Spleen (tissue), 7 donors: Measurements from ENCODE around the gene ZNF141.

Experiments used
- POLR2A ChIP-seq, 3 donors: fragments of 450-650 bp; IDR thresholded peaks; one replicate each; pipeline ENCODE4 v1.5.1; 2017; ENCODE audit warnings: antibody characterized with exemption in 3 of 3, mild to moderate bottlenecking in 1 of 3
- POLR2AphosphoS5 ChIP-seq, 3 donors: sonication (generic); formaldehyde crosslinking; IDR thresholded peaks; one replicate each; pipeline ENCODE4 v1.5.1; 2017; ENCODE audit warnings: antibody characterized with exemption in 3 of 3
- TF ChIP-seq, protein P1 (sequence below), 11 experiments: fragments of 200-600 bp in 7 of 11; fragments of 450-650 bp in 4 of 11; sonication (generic) in 4 of 11; IDR thresholded peaks in 8 of 11; conservative IDR thresholded peaks in 3 of 11; 1 replicate in 7 of 11; 2 replicates in 4 of 11; pipeline versions ENCODE4 v1.4.0 to v1.8.0; 2016 to 2021; ENCODE audit warnings: antibody characterized with exemption in 11 of 11, inconsistent platforms in 4 of 11, mild to moderate bottlenecking in 1 of 11
- donor health status: DM: no; HTN: no; CAD: no; lungs with moderate emphysema.
- donor health status: DM: no; HTN: no; CAD: no.
- donor health status: DM: no; HTN: no; CAD: no.

DNA sequence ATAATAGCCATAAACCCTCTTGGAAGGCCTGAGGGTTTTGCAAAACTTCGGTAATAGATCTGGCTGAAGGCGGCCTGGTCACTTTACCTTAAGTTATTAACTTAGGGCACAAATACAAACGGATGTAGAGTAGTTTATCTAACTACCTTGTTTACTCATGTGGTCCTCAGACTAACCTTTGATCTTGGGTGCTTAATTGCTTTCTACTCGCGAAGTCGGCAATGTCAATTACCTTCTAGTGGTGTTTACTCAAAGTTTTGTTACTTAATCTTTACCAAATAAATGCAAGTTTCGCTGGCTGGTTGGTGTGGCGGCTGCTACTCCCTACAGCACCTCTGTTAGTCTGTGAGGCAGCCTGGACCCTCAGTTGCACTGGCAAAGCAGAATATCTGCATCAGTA lies 8.9 kb upstream of the ZNF141 start:
- TF ChIP-seq, protein P1, sequence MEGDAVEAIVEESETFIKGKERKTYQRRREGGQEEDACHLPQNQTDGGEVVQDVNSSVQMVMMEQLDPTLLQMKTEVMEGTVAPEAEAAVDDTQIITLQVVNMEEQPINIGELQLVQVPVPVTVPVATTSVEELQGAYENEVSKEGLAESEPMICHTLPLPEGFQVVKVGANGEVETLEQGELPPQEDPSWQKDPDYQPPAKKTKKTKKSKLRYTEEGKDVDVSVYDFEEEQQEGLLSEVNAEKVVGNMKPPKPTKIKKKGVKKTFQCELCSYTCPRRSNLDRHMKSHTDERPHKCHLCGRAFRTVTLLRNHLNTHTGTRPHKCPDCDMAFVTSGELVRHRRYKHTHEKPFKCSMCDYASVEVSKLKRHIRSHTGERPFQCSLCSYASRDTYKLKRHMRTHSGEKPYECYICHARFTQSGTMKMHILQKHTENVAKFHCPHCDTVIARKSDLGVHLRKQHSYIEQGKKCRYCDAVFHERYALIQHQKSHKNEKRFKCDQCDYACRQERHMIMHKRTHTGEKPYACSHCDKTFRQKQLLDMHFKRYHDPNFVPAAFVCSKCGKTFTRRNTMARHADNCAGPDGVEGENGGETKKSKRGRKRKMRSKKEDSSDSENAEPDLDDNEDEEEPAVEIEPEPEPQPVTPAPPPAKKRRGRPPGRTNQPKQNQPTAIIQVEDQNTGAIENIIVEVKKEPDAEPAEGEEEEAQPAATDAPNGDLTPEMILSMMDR (IDR thresholded peaks at IDR 0.05 in 8 of 11, conservative IDR thresholded peaks at IDR 0.05 in 3 of 11), result no peak
- no peak for TF ChIP-seq POLR2A (IDR thresholded peaks at IDR 0.05)
- TF ChIP-seq POLR2AphosphoS5 (IDR thresholded peaks at IDR 0.05), result no peak
